HepG2 (cell line): Measurements from ENCODE around the gene CPXM1. TPM values are rescaled to one million over a fixed set of nuclear protein-coding genes. Genes with fewer than 3 reads are reported as not detected.
A peak's percentile ranks its signal among the peaks of the same experiment; 100 is the strongest.

Experiments
- BORCS8-MEF2B ChIP-seq: sonication (generic); formaldehyde crosslinking; IDR thresholded peaks from 2 replicates; pipeline ENCODE4 v1.8.0; 2022; ENCODE audit warnings: mild to moderate bottlenecking, missing genetic modification reagents
- CC2D1A ChIP-seq: sonication (generic); formaldehyde crosslinking; IDR thresholded peaks from 2 replicates; pipeline ENCODE4 v1.8.1; 2023; ENCODE audit warnings: mild to moderate bottlenecking, missing genetic modification reagents
- EP300 ChIP-seq, 3 experiments: sonication (generic) in 1 of 3; formaldehyde crosslinking in 1 of 3; IDR thresholded peaks; 2 replicates each; pipeline versions ENCODE4 v1.5.1 to v1.6.1; 2011 to 2020; ENCODE audit warnings: low read depth in 2 of 3, low read length in 2 of 3, borderline replicate concordance in 1 of 3, improper control_type of control experiment in 1 of 3, mild to moderate bottlenecking in 1 of 3, missing genetic modification reagents in 1 of 3, moderate library complexity in 1 of 3
- EZH2 ChIP-seq: conservative IDR thresholded peaks from 2 replicates; pipeline ENCODE4 v1.6.1; 2012; ENCODE audit warnings: mild to moderate bottlenecking, low read depth, low read length, moderate library complexity
- FIP1L1 ChIP-seq: fragments of 200-400 bp; formaldehyde crosslinking; IDR thresholded peaks from 2 replicates; pipeline ENCODE4 v1.6.1; 2018; ENCODE audit warnings: low read depth, mild to moderate bottlenecking, low read length, moderate library complexity, borderline replicate concordance; ENCODE audit not compliant: insufficient read depth
- GATAD2A ChIP-seq: IDR thresholded peaks from 2 replicates; pipeline ENCODE4 v1.6.1; 2016
- HINFP ChIP-seq: sonication (generic); formaldehyde crosslinking; IDR thresholded peaks from 2 replicates; pipeline ENCODE4 v1.4.0; 2020; ENCODE audit warnings: low read depth, mild to moderate bottlenecking, missing genetic modification reagents
- HOMEZ ChIP-seq: IDR thresholded peaks from 2 replicates; pipeline ENCODE4 v1.6.1; 2016; ENCODE audit warnings: low read depth
- IKZF4 ChIP-seq: sonication (generic); formaldehyde crosslinking; IDR thresholded peaks from 2 replicates; pipeline ENCODE4 v1.5.1; 2020; ENCODE audit warnings: borderline replicate concordance, mild to moderate bottlenecking, low read depth, missing genetic modification reagents; ENCODE audit errors: not compliant biosample characterization
- MAF1 ChIP-seq: sonication (generic); formaldehyde crosslinking; IDR thresholded peaks from 2 replicates; pipeline ENCODE4 v1.5.0; 2020; ENCODE audit warnings: missing genetic modification reagents, borderline replicate concordance
- MEIS1 ChIP-seq: sonication (generic); formaldehyde crosslinking; IDR thresholded peaks from 2 replicates; pipeline ENCODE4 v1.9.0; 2021; ENCODE audit warnings: mild to moderate bottlenecking, missing genetic modification reagents, moderate library complexity, borderline replicate concordance
- NPAS2 ChIP-seq: sonication (generic); formaldehyde crosslinking; IDR thresholded peaks from 2 replicates; pipeline ENCODE4 v1.8.0; 2022; ENCODE audit warnings: mild to moderate bottlenecking, missing genetic modification reagents, borderline replicate concordance
- NR2F2 ChIP-seq: IDR thresholded peaks from 2 replicates; pipeline ENCODE4 v1.6.1; 2012; ENCODE audit warnings: low read depth, inconsistent platforms, borderline replicate concordance
- ONECUT2 ChIP-seq: sonication (generic); formaldehyde crosslinking; IDR thresholded peaks from 2 replicates; pipeline ENCODE4 v1.4.0; 2020; ENCODE audit warnings: missing genetic modification reagents
- PCBP1 ChIP-seq: fragments of 200-400 bp; formaldehyde crosslinking; IDR thresholded peaks from 2 replicates; pipeline ENCODE4 v1.6.1; 2017; ENCODE audit warnings: mild to moderate bottlenecking, low read depth, low read length, borderline replicate concordance
- RBM22 ChIP-seq: fragments of 200-400 bp; formaldehyde crosslinking; optimal IDR thresholded peaks from 2 replicates; pipeline ENCODE3; 2017; ENCODE audit warnings: mild to moderate bottlenecking, low read length, moderate library complexity
- RERE ChIP-seq: IDR thresholded peaks from 2 replicates; pipeline ENCODE4 v1.6.1; 2016; ENCODE audit warnings: low read depth, missing genetic modification reagents, missing compliant biosample characterization
- TP53 ChIP-seq: sonication (generic); formaldehyde crosslinking; conservative IDR thresholded peaks from 2 replicates; pipeline ENCODE4 v1.4.0; 2020; ENCODE audit warnings: missing genetic modification reagents
- ZEB1 ChIP-seq: IDR thresholded peaks from 2 replicates; pipeline ENCODE4 v1.6.1; 2012; ENCODE audit warnings: mild to moderate bottlenecking, low read depth, inconsistent platforms; ENCODE audit not compliant: insufficient replicate concordance
- ZNF619 ChIP-seq: sonication (generic); formaldehyde crosslinking; IDR thresholded peaks from 2 replicates; pipeline ENCODE4 v1.4.0; 2020; ENCODE audit warnings: mild to moderate bottlenecking, missing genetic modification reagents
- polyA plus RNA-seq, 8 experiments: library from polyadenylated mRNA; depleted of rRNA in 3 of 8; stranded (reverse) in 7 of 8; unstranded in 1 of 8; fragments of >200 nt; fragmentation: Illumina TruSeq in 4 of 8; extraction: Trizol in 4 of 8; gene quantifications; 2 replicates each; pipeline versions ENCODE4 v1.2.1 to v1.2.3, GENCODE V29; 2011 to 2016; ENCODE audit warnings: low read depth in 4 of 8, missing spikeins in 1 of 8, mixed read lengths in 1 of 8; ENCODE audit not compliant: insufficient read depth in 1 of 8
- total RNA-seq, 5 experiments: library from RNA; depleted of rRNA; stranded (reverse); fragments of >200 nt; fragmentation: Illumina TruSeq; extraction: Trizol; gene quantifications; 2 replicates each; pipeline ENCODE4 v1.2.3, GENCODE V29; 2016; ENCODE audit warnings: low read depth in 1 of 5

Gene CPXM1
- total and polyA plus RNA-seq, 2 of the 13 experiments (the other 11 are each of a cell fraction or from before 2014, with no cell fraction given) = 0.07 TPM; not detected in 1

GRCh38 chr20:2752567-2753460, 47.6 kb downstream of the CPXM1 start (continued):
- TF ChIP-seq MEIS1 (CRISPR knock-in tag) = no peak; the same call in 1 of the 2 replicates
- no peak for TF ChIP-seq EP300 (IDR thresholded peaks at IDR 0.05; ENCODE audit: low read depth in 2 of 2, low read length in 2 of 2)
- no peak for TF ChIP-seq EP300 (CRISPR knock-in tag; IDR thresholded peaks at IDR 0.05; ENCODE audit: borderline replicate concordance)
- no peak for TF ChIP-seq ONECUT2
- TF ChIP-seq HINFP (CRISPR knock-in tag) = no peak
- TF ChIP-seq IKZF4 (CRISPR knock-in tag) = no peak
- peak; percentile 26; the same call in 1 of the 2 replicates for TF ChIP-seq BORCS8-MEF2B
- TF ChIP-seq GATAD2A (CRISPR knock-in tag) = no peak
- TF ChIP-seq ZEB1 = no peak
- peak; percentile 78; the same call in 1 of the 2 replicates for TF ChIP-seq PCBP1
- TF ChIP-seq RERE (CRISPR knock-in tag) = no peak
- no peak for TF ChIP-seq FIP1L1
- TF ChIP-seq TP53 (CRISPR knock-in tag) = no peak
- no peak for TF ChIP-seq NPAS2 (CRISPR knock-in tag)
- TF ChIP-seq NR2F2 = no peak; the same call in 1 of the 2 replicates
- TF ChIP-seq MAF1 (CRISPR knock-in tag) = no peak
- TF ChIP-seq HOMEZ (CRISPR knock-in tag) = no peak
- no peak for TF ChIP-seq EZH2
- TF ChIP-seq ZNF619 = peak; percentile 57; the same call in 1 of the 2 replicates
- no peak for TF ChIP-seq RBM22
- peak; percentile 84; the same call in 1 of the 2 replicates for TF ChIP-seq CC2D1A
